Duodenal mucosa (tissue), 2 donors: ENCODE results near the gene MTCP1.

Source experiments
- H3K27ac ChIP-seq: one replicate; pipeline ENCODE4 v1.7.0; 2013; ENCODE audit warnings: low read depth, low read length
- H3K27me3 ChIP-seq, 2 donors: one replicate each; pipeline ENCODE4 v1.7.0; 2013; ENCODE audit warnings: low read length in 2 of 2, control low read depth in 1 of 2; ENCODE audit not compliant: insufficient read depth in 2 of 2, control insufficient read depth in 1 of 2
- H3K36me3 ChIP-seq, 2 donors: one replicate each; pipeline ENCODE4 v1.7.0; 2013; ENCODE audit warnings: low read length in 2 of 2, control low read depth in 1 of 2; ENCODE audit not compliant: insufficient read depth in 2 of 2, control insufficient read depth in 1 of 2
- H3K4me1 ChIP-seq, 2 donors: one replicate each; pipeline ENCODE4 v1.7.0; 2013; ENCODE audit warnings: low read length in 2 of 2, control low read depth in 1 of 2; ENCODE audit not compliant: insufficient read depth in 2 of 2, control insufficient read depth in 1 of 2
- H3K4me3 ChIP-seq, 2 donors: one replicate each; pipeline ENCODE4 v1.7.0; 2013; ENCODE audit warnings: low read length in 2 of 2, low read depth in 1 of 2
- H3K9ac ChIP-seq, 2 donors: one replicate each; pipeline ENCODE4 v1.7.0; 2013; ENCODE audit warnings: low read length in 2 of 2, low read depth in 1 of 2
- H3K9me3 ChIP-seq, 2 donors: one replicate each; pipeline ENCODE4 v1.7.0; 2013; ENCODE audit warnings: low read length in 2 of 2, control low read depth in 1 of 2; ENCODE audit not compliant: control insufficient read depth in 1 of 2

Gene MTCP1

DNA sequence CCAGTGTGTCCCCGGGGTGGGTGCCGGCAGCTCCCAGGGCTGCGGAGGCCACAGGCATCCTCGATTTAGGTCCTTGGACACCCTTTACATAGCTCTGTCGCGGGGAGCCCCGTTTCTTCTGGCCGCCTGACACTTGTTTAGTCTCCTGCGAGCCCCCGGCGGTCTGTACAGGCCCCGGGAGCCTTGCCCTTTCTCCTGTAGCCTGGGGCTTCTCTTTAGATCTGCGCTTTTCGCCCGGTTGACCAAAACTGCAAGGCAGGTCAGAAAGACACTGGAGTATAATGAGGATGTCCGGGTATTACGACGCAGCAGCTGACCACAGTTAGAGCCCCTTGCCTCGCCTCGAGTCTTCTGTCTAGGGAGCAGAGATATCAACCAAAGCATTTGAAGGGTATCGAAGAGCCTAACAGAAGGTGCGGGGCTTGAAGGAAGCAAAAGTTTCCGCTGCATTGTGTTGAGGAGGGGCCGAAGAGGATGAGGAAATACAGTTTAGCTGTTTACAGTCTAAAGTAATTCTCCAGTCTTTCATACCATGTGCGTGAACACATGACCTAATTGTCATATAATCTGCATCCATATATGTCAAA lies 851 bp upstream of the MTCP1 start:
- H3K9ac ChIP-seq: peak overlapping the region; percentile 72 to 78
- peak overlapping the region; percentile 84 to 85 for H3K4me3 ChIP-seq
- H3K36me3 ChIP-seq: peaks cover 0 to 13% of the 10 kb centered on the region in 2 donors
- no peaks in the 10 kb centered on the region for H3K9me3 ChIP-seq
- H3K27ac ChIP-seq: peak overlapping the region; percentile 70
- H3K27me3 ChIP-seq: no peaks in the 10 kb centered on the region
- peaks cover 4 to 15% of the 10 kb centered on the region in 2 donors for H3K4me1 ChIP-seq

DNA sequence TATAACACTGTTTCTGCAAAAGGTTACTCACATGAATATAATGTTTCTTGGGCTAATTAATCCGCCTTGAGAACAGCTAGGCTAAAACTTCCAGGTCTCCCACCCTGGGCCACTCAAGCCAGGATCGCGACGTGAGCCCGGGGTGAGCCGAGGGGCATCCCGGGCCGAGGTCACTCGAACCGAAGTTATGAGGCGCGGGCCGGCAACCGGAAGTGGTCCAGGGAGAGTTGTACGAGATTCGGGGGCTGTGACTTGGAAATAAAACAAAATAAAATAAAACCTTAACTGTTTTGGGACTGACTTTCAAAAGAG lies 317 bp downstream of the MTCP1 start:
- H3K27ac ChIP-seq: peak overlapping the region; percentile 66
- H3K4me1 ChIP-seq: peaks cover 4 to 15% of the 10 kb centered on the region in 2 donors
- H3K9me3 ChIP-seq: no peaks in the 10 kb centered on the region
- no peaks in the 10 kb centered on the region for H3K27me3 ChIP-seq
- peak overlapping the region; percentile 74 to 81 for H3K4me3 ChIP-seq
- peak overlapping the region; percentile 64 to 70 for H3K9ac ChIP-seq
- peaks cover 0 to 10% of the 10 kb centered on the region in 2 donors for H3K36me3 ChIP-seq

DNA sequence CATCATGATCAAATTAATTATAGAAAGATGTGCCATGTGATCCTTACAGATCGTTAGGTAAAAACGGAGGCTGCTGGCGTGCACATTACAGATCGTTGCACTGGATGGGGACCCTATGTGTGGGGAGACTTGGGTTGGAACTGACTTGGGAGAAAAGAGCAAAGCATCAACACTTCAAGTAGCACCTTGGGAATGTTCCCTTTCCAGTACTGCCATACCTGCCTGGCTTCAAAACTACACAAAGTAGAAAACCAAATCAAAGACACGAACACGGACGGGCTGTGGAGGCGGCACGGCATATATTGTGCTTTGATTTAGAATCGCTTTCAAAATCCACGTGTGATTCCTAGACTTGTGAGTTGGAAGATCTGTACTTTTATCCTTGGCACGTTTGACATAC lies 898 bp downstream of the MTCP1 start:
- peak overlapping the region; percentile 64 to 70 for H3K9ac ChIP-seq
- H3K4me3 ChIP-seq: peak overlapping the region; percentile 74 to 81
- H3K27ac ChIP-seq: no peak overlapping the region
- H3K4me1 ChIP-seq: peaks cover 4 to 15% of the 10 kb centered on the region in 2 donors
- peaks cover 0 to 5% of the 10 kb centered on the region in 2 donors for H3K36me3 ChIP-seq
- no peaks in the 10 kb centered on the region for H3K9me3 ChIP-seq
- no peaks in the 10 kb centered on the region for H3K27me3 ChIP-seq

DNA sequence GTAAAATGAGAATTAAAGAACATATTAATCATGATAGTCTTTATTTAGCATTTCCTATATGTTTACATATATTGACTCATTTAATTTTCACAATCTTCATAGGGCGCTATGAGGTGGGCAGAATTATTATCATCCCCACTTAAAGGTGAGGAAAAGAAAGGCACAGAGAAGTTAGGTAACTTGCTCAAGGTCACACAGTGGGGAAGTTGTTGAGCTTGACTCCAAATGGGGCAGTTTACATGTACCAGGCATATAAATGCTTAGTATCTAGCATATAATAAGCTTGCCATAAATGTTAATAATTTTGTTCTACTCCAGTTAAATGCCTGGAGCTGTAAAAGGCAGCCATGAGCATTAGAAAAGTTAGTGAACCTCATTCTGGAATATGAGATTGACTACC lies 1.5 kb downstream of the MTCP1 start:
- Histone ChIP-seq H3K27ac (no peak overlapping the region), H3K4me1 (peaks cover 4 to 15% of the 10 kb centered on the region in 2 donors), H3K36me3 (peaks cover 0 to 3% of the 10 kb centered on the region in 2 donors), H3K9me3 (no peaks in the 10 kb centered on the region), H3K27me3 (no peaks in the 10 kb centered on the region), H3K4me3 (peak overlapping the region; percentile 17 to 74), H3K9ac (no peak overlapping the region)

DNA sequence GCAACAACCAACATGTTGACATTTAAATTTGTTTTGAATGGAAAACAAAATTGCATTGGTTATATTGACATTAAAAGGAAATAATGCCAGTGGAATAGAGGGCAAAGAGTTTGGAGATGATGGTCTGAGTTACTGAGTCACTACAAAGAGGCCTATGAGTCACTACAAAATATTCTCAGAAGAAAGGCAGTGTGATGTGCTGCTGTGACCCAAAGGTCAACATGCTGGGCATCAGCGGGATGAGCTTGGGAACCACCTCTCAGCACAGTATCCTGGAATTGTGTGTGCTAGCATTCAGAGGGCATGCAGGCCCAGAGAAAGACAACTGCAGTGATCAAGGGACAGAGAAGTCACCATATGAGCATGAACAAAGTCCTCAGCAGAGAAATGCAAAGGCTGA lies 2.8 kb downstream of the MTCP1 start:
- Histone ChIP-seq H3K36me3 (no peaks in the 10 kb centered on the region), H3K27ac (no peak overlapping the region), H3K9ac (no peak overlapping the region), H3K9me3 (no peaks in the 10 kb centered on the region), H3K27me3 (no peaks in the 10 kb centered on the region), H3K4me1 (peaks cover 4 to 8% of the 10 kb centered on the region in 2 donors), H3K4me3 (no peak overlapping the region)

DNA sequence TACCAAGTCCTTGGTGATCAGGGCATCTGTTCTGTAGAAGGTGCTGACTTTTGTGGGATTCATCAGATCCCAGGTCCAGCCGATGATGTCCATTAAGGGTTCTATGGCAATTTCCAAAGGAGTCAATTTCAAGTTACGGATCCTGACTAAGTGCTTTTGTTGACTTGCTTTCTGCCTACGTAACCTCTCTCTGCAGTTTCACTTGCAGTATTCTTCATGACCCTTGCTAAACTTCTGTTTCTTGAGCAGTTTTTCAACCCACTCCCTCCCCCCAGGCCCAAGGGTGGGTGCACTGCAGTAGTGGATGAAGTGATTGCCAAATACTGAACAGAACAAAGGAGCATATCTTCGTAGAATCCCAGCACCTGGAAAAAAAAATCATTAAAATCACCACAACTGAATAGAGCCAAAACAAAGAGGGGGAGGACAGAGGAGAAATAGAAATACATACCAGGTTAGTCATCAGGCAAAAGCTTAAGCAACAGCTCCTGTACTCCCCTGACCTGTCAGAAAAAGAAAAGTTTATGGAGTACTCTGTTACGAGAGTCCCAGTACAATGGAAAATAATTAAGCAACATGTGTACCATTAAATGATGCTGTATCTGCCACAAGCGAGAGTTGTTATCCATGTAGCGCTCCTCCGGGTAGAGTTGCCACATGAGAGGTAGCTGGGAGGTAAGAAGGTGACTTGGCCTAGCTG lies 5.8 kb downstream of the MTCP1 start:
- peaks cover 0 to 6% of the 10 kb centered on the region in 2 donors for H3K36me3 ChIP-seq
- H3K4me3 ChIP-seq: no peak overlapping the region
- peaks cover 4 to 5% of the 10 kb centered on the region in 2 donors for H3K4me1 ChIP-seq
- no peaks in the 10 kb centered on the region for H3K27me3 ChIP-seq
- H3K9me3 ChIP-seq: no peaks in the 10 kb centered on the region
- H3K9ac ChIP-seq: no peak overlapping the region
- no peak overlapping the region for H3K27ac ChIP-seq

DNA sequence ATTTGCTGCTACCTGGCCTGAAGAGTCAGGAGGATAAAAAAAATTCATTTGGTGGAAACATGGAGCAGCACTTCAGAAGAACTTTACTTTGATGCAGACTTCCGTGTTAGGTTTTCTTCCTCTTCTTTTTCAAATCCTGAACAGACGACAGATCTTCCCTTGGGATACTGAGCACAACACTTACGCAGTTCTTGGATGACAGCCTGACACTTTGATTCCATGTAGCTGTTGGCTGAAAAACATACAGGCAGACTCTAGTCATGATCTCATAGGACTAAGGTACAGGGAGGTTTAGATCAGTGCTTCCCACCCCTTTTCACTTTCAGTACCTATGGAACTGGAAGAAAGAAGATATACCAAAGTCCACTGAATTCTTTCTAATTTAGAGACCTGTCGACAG lies 9.2 kb downstream of the MTCP1 start:
- Histone ChIP-seq H3K9ac (no peak overlapping the region), H3K27me3 (no peaks in the 10 kb centered on the region), H3K4me3 (no peak overlapping the region), H3K4me1 (peaks cover 4 to 5% of the 10 kb centered on the region in 2 donors), H3K27ac (no peak overlapping the region), H3K36me3 (peaks cover 0 to 9% of the 10 kb centered on the region in 2 donors), H3K9me3 (no peaks in the 10 kb centered on the region)

DNA sequence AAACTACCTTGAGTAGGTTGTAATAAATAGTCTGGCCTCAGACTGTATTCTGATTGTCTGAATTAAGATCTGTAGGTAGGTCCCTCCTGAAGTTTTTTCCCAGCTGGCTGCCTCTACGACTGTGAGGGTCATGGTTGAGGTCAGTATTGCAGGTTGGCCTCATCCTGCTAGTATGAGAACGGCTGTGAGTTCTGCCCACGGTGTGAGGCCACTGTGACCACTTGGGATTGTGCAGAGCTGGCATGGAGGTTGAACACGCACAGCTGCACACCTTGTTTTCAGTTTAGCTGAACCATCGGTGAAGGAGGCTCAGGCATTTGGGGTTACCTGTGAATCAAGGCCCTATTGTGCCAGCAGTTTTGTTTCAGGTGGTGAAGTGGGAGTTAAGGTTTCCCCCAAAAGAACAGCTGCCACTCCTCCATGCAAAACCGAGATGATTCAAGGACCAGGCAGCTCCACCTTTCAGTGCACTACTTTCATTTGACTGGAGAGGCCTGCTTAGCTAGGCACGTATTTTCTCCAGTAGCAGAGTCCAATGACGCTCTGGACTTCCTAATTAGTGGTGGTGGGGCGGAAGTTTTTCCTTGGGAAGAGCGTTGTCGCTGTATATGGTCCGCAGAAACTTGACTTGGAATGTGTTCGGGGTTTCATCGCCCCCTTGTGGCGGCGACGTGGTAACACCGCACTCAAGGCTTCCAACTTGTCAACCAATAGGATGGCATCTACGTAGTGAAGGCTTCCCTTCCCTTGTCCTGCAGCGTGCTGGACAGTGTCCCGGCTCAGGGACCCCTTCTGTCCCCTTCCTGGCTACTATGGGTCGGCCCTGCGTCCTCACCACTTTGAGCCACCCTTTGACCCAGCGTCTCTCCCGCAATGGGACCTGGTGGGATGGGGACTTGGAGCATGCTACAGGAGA lies 13.8 kb downstream of the MTCP1 start:
- H3K36me3 ChIP-seq: peaks cover 6 to 12% of the 10 kb centered on the region in 2 donors
- H3K4me3 ChIP-seq: peak overlapping the region; percentile 38 to 43
- peaks cover 5 to 7% of the 10 kb centered on the region in 2 donors for H3K4me1 ChIP-seq
- H3K27me3 ChIP-seq: no peaks in the 10 kb centered on the region
- peak overlapping the region; percentile 25 to 51 for H3K9ac ChIP-seq
- peak overlapping the region; percentile 59 for H3K27ac ChIP-seq
- no peaks in the 10 kb centered on the region for H3K9me3 ChIP-seq

DNA sequence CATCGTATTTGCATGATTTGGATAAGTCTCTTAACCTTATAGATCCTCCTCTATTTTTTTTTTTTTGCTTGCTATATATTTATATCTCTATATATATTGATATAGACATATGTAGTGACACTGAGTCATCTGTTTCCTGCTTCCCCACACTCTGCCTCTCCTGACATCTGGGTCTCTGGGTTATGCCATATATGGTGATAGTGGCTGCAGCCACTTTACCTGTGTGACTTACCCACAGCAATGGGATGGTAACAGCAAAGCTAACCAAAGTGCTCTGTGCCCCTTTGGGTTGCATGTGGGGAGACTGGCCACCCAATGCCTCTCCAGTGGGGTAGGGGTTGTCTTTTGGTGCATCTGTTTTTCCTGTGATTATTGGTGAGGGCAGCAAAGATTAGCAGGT lies 14.5 kb downstream of the MTCP1 start:
- H3K27ac ChIP-seq: no peak overlapping the region
- H3K9ac ChIP-seq: no peak overlapping the region
- H3K9me3 ChIP-seq: no peaks in the 10 kb centered on the region
- H3K27me3 ChIP-seq: no peaks in the 10 kb centered on the region
- no peak overlapping the region for H3K4me3 ChIP-seq
- H3K36me3 ChIP-seq: peaks cover 10 to 14% of the 10 kb centered on the region in 2 donors
- H3K4me1 ChIP-seq: peaks cover 5 to 7% of the 10 kb centered on the region in 2 donors

DNA sequence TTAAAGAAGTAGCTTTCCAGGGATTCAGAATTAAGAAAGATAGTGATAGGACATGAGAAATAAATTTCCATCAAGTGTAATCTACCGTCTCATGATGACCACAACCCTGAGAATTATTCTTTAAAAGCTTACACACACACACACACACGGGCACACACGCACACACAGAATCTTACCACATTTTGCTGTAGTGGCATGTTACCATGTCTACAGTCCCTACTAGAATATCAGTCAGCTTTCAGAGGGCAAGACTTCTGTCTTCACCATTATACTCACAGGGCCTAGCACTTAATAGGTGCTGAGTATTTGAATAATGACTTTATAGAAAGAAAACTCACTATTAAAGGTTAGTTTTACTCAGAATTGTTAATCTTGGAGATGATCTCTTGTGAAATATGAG lies 15.4 kb downstream of the MTCP1 start:
- H3K9ac ChIP-seq: no peak overlapping the region
- peaks cover 5 to 7% of the 10 kb centered on the region in 2 donors for H3K4me1 ChIP-seq
- H3K4me3 ChIP-seq: no peak overlapping the region
- H3K27me3 ChIP-seq: no peaks in the 10 kb centered on the region
- no peaks in the 10 kb centered on the region for H3K9me3 ChIP-seq
- H3K36me3 ChIP-seq: peaks cover 10 to 15% of the 10 kb centered on the region in 2 donors
- H3K27ac ChIP-seq: no peak overlapping the region
